Activated CD4-positive, alpha-beta T cell treated with anti-CD3 and anti-CD28 coated beads, Interleukin-2, amount 10 ng/mL, durations not matched to agents 24 days and 14 days (primary cell): ENCODE results near the gene CISH. TPM values are rescaled to one million over a fixed set of nuclear protein-coding genes. Genes with fewer than 3 reads are reported as not detected.

ENCODE experiments used
- DNase-seq: peaks from one replicate; pipeline ENCODE4 v3.0.0; 2022
- H3K27ac Mint-ChIP-seq: one replicate; pipeline ENCODE4 v1.8.0; 2022; ENCODE audit warnings: mild to moderate bottlenecking, mixed read lengths
- H3K27me3 Mint-ChIP-seq: one replicate; pipeline ENCODE4 v1.8.0; 2022; ENCODE audit warnings: mixed read lengths
- H3K36me3 Mint-ChIP-seq: one replicate; pipeline ENCODE4 v1.8.0; 2022; ENCODE audit warnings: low read depth, mild to moderate bottlenecking, mixed read lengths
- H3K4me1 Mint-ChIP-seq: one replicate; pipeline ENCODE4 v1.8.0; 2021; ENCODE audit warnings: mixed read lengths
- H3K4me3 Mint-ChIP-seq: one replicate; pipeline ENCODE4 v1.8.0; 2022; ENCODE audit warnings: mild to moderate bottlenecking, moderate library complexity, mixed read lengths
- H3K9me3 Mint-ChIP-seq: one replicate; pipeline ENCODE4 v1.8.0; 2021; ENCODE audit warnings: mixed read lengths
- intact Hi-C: fragments of 100-400 bp; cut with micrococcal nuclease; formaldehyde crosslinking; loops from one replicate; pipeline ENCODE4 v1.15.1; 2023
- total RNA-seq: library from RNA; stranded (reverse); gene quantifications from 2 replicates; pipeline ENCODE4 v1.2.3, GENCODE V29; 2022

CISH gene
- total RNA-seq, 1 donor from 2014 or later: 359 TPM

DNA sequence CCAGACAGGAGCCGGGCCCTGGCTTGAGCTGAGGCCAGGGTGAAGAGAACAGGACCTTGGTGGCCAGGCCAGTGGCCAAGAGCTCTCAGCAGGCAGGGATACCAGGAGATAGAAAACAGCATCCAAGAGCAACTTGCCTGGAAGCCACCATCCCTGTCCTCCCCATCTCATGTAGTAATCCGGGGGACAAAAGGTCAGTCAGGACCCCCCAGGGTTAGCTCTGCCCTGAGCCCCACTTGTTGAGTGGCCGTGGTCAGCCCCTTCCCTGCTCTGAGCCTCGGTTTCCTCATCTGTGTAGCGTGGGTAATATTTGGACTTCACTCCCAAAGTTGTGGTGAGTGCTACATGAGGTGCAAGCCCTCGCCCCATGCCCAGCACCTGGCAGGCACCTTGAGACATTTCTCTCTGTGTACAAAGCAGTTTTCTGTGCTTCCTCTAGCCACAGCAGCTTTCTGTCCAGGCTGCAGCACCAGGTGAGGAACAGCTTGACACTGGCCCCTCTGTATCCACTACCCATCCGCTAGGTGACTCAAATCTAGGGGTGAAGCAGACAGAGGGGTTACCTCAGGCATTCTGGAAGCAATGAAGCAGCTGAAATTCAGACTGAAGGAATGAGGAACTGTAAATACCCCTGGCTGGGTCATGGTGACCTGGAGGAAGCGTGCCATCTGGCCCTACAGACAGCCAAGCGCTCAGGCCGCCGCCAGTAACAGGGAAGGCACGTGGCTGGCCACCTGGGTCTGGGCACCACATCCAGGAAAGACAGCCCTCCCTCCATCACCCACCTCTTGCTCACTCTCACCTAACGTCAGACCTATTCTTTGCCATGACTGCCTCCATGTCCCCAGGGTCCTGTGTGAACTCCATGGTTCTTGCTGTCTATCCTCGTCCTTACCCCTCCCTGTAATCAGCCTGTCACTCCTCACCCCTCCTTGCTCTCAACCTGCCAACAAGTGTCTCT is 6.7 kb downstream of the CISH start:
- Mint-ChIP-seq H3K4me3 (peak overlapping the region; percentile 93), H3K9me3 (no peaks in the 10 kb centered on the region), H3K4me1 (peaks cover 60% of the 10 kb centered on the region), H3K36me3 (peaks cover 86% of the 10 kb centered on the region), H3K27me3 (no peaks in the 10 kb centered on the region), H3K27ac (peak overlapping the region; percentile 98)
- peak; percentile 68 for DNase-seq
- intact Hi-C loops: loop anchor here (10.0 kb wide), 1 partner anchor 1650 kb away; no protein-coding TSS in a partner anchor

DNA sequence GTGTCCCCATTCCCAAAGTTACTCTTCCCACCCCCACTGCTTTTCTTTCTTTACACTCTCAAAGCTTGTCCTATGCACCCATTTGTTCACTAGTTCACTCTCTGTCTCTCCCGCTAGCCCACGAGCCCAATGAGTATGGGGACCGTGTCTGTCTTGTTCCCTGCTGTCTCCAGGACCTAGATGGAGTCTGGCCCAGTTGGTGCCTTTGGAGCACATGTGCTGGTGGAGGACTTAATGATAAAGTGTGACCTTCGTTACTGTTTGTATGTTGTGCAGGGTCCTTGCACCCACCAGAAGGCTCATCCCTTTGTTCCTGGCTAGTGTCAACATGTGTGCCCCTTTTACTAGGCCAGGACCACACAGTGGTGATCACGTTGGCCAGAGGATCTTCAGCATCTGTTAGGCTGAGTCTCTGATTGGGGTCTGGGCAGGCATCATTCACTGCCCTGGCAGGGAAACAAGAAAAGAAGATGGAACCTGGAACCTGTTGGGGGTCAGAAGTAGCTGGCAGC is 7.4 kb downstream of the CISH start:
- Mint-ChIP-seq H3K27ac (peak overlapping the region; percentile 98), H3K36me3 (peaks cover 84% of the 10 kb centered on the region), H3K9me3 (no peaks in the 10 kb centered on the region), H3K4me3 (peak overlapping the region; percentile 93), H3K4me1 (peaks cover 67% of the 10 kb centered on the region), H3K27me3 (no peaks in the 10 kb centered on the region)
- no peak for DNase-seq
- intact Hi-C loops: loop anchor here (10.0 kb wide), 1 partner anchor 1651 kb away; no protein-coding TSS in a partner anchor

DNA sequence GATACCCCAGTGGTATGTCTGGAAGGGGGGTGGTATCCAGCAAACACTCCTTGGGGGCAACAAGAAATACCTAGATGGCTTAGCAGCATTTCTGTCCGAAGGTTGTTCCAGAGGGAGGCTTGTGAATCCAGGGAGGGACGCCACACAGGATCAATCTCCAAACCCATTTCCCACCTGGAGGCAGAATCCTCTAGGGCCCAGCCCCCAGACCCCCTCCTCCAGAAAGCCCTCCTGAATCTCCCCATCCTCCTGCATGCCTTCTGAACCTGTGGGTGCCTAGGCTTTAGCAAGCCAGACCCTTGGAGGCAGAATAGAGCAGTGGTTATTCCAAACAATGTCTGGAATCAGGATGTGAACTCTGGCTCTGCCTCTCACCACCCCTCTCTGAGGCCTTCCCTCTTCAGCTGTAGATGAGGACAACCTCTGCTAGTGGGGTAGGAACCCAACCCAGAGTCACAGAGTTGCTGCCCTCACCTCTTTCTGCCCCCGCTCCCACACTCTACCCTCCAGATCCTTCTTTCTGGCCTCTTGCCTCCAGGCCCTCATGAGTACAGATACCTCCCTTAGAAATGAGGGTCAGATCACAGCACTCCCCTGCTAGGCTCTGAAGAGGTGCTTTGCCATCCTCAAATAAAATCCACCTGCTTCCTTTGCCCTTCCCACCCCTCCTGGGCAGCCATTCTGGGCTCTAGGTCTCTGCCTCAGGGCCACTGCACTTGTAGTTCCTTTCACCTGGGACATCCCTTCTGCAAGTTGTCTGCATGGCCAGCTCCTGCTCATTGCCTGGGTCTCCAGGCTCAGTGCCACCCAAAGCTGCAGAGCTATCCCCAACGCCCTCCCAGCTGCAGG is 8.1 kb downstream of the CISH start:
- peaks cover 71% of the 10 kb centered on the region for H3K4me1 Mint-ChIP-seq
- H3K9me3 Mint-ChIP-seq: no peaks in the 10 kb centered on the region
- no peaks in the 10 kb centered on the region for H3K27me3 Mint-ChIP-seq
- peak overlapping the region; percentile 93 for H3K4me3 Mint-ChIP-seq
- intact Hi-C loops: loop anchor here (10.0 kb wide), 1 partner anchor 1651 kb away; no protein-coding TSS in a partner anchor
- peaks cover 84% of the 10 kb centered on the region for H3K36me3 Mint-ChIP-seq
- DNase-seq: no peak
- H3K27ac Mint-ChIP-seq: peak overlapping the region; percentile 98

DNA sequence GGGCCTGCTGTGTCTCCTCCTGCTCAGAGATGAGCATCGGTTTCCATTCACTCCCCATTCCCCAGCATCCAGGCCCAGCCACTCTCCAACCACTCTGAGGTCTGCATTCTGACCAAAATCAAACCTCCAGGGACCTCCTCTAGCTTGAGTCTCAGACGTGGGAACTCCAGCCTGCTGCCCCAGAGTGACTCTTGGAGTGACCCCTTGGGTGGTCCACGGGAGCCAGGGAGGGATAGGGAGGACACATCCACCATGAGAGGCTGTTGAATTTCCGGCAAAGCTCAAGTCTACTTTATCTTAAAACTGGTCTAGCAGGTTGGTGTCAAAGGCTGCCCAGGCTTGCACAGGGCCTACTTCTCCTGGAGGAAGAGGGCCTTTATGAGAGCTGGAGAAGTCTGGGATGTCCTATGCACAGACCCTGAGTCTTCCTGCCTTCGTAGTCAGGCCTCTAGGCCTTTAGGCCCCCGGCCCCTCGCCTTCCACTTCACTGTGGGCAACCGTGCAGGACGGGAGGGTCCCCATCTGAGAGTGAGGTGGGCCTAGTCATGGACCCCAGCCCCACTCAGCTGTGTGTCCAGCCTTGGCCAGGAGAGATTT is 8.9 kb downstream of the CISH start:
- Mint-ChIP-seq H3K36me3 (peaks cover 83% of the 10 kb centered on the region), H3K4me3 (peak overlapping the region; percentile 93), H3K27ac (peak overlapping the region; percentile 98), H3K27me3 (no peaks in the 10 kb centered on the region), H3K4me1 (peaks cover 75% of the 10 kb centered on the region), H3K9me3 (no peaks in the 10 kb centered on the region)
- no peak for DNase-seq
- intact Hi-C loops: loop anchor here (10.0 kb wide), 1 partner anchor 1652 kb away; no protein-coding TSS in a partner anchor

DNA sequence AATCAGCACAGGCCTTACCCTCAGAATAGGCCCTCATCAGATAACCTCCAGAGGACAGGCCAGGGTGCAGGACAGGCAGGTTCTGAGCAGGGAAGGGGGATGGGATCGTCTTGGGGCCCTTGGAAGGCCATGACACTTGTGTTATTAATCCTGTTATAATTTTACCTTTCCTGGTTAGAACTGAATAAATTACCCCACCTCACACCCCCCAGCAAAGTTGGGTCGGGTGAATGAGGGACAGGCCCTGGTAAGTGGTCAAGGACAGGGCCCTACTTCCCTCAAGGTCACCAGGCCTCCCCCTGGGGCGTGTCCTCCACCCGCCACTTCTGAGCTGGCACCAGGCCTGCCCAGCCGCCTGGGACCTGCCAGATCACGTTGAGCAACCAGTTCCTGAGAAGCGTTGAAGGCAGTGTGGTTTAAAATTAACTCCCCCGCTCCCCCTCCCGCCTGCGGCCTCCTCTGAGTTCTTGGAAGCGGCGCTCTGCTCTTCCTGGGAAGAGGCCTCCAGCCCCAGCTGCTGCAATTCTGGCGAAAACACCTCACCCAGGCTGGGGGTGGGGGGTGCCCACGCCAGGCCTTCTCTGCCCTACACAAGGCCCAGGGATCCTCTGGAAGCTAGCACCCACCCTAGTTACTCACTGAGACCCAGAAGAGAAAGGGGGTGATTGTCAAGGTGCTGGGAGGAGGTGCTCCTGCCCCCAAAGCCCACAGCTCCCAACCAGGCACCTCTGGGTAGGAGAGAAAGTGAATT is 10.6 kb downstream of the CISH start:
- intact Hi-C loops: loop anchor here (1.0 to 10.0 kb wide), 4 partner anchors 10 to 1654 kb away; partner anchors contain the start of gene CISH
- peak overlapping the region; percentile 93 for H3K4me3 Mint-ChIP-seq

DNA sequence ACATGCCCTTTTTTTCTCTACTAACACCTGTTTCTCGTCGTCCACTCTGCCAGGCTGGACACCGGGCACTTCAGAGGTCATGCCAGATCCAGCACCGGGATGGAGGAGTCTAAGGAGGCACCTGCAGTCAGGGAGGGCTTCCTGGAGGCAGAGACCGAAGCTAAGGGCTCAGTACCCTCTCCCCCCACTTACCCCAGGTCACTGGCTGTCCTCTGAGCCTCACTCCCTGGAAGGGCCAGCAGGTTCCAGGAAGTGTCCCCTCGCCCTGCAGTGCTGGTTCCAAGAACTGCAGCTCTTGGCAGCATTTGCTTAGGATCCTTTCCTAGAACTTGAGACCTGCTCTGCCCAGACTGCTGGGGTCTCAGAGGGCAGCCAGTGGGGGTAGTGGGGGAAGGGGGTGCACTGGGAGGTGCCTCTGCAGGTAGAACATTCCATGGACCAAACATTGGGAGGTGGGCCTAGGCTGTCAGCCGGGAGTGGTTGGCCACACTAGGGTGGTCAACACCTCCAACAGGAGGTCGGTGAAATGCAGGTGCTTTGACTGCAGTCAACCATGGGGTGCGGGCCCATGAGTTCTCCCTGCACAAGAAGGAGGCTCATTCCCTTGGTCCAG is 11.3 kb downstream of the CISH start:
- H3K4me3 Mint-ChIP-seq: peak overlapping the region; percentile 93
- H3K36me3 Mint-ChIP-seq: peaks cover 62% of the 10 kb centered on the region
- no peaks in the 10 kb centered on the region for H3K27me3 Mint-ChIP-seq
- intact Hi-C loops: loop anchor here (10.0 kb wide), 1 partner anchor 1655 kb away; no protein-coding TSS in a partner anchor
- peak; percentile 74 for DNase-seq
- peaks cover 73% of the 10 kb centered on the region for H3K4me1 Mint-ChIP-seq
- H3K27ac Mint-ChIP-seq: peak overlapping the region; percentile 98
- no peaks in the 10 kb centered on the region for H3K9me3 Mint-ChIP-seq

More for the DNA sequence above, 10.6 kb downstream of the CISH start:
- Mint-ChIP-seq H3K36me3 (peaks cover 68% of the 10 kb centered on the region), H3K27me3 (no peaks in the 10 kb centered on the region), H3K27ac (peak overlapping the region; percentile 98), H3K4me1 (peaks cover 74% of the 10 kb centered on the region), H3K9me3 (no peaks in the 10 kb centered on the region)
- peak; percentile 95 for DNase-seq

DNA sequence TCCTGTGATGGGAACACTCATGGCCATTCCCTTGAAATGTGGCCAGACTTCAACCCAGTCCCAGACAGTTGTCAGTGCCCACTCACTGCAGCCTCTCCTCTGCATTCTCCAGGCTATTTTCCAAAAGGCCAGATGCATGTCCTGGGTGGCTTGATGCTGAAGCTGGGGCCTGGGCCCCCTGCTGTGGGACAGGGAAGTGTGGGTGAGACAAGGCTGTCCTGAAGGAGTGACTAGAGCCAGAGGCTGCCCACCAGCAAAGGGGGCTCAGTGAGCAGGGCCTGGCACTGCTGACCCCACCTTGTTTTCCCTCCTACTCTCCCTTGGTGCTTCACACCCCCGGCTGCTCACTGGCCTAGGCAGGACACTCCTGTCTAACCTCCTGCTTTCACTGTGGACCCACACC is 11.9 kb downstream of the CISH start:
- intact Hi-C loops: loop anchor here (10.0 kb wide), 1 partner anchor 1655 kb away; no protein-coding TSS in a partner anchor
- Mint-ChIP-seq H3K9me3 (no peaks in the 10 kb centered on the region), H3K27ac (peak overlapping the region; percentile 98), H3K4me3 (peak overlapping the region; percentile 93), H3K27me3 (no peaks in the 10 kb centered on the region), H3K36me3 (peaks cover 60% of the 10 kb centered on the region), H3K4me1 (peaks cover 73% of the 10 kb centered on the region)
- no peak for DNase-seq

DNA sequence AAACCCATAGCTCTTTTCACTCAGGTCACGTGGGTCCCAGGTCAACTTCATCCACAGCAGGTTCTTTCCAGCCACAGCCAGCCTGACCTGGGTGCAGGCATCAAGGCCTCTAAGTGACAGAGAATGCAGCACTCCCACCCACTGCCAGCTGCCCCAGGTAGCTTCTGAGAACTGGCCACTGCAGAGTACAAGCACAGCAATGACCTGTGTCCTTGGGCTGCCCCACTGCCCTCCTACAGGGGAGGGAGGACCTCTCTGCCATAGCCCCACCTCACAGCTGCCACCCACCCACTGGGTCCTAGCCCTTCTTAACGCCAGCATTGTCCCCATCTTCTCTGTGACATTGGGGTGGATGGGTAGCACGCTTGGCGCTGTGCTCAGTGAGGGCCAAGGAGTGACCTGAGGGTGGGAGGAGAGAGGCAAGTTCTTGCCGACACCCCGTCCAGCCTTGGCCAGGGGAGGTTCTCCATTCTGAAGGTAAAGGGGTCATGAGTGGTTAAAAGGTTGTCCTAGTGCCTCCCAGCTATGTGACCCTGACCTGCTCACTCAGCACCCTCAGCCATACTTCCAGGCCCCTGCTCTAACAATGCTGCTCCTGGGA is 12.4 kb downstream of the CISH start:
- Mint-ChIP-seq H3K4me1 (peaks cover 75% of the 10 kb centered on the region), H3K27ac (peak overlapping the region; percentile 98), H3K4me3 (peak overlapping the region; percentile 93), H3K36me3 (peaks cover 58% of the 10 kb centered on the region), H3K27me3 (no peaks in the 10 kb centered on the region), H3K9me3 (no peaks in the 10 kb centered on the region)
- no peak for DNase-seq
- intact Hi-C loops: no loop called here

DNA sequence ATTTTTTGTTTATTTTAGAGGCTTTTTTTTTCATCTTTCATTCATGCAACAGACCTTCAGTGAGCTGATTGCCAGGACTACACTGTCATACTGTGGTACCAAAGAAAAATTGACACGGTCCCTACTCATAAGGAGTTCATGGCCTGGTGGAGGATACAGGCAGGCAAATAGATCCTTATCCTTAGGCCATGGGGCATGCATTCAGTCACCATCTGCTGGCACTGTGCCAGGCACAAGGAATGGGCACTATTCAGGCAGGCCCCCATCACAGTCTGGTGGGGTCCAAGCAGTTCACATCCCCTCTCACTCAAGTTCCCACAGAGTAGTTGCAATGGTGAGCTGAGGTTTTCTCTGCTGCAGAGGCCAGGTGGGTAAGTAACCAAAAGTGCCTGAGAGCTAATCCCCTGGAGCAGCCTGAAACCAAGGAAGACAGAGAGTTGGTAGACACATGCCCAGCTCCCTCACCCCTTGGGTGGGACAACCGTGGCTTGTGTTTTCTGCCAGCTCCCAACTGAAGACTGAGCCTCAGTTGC is 17.3 kb downstream of the CISH start:
- peak overlapping the region; percentile 57 for H3K4me3 Mint-ChIP-seq
- intact Hi-C loops: no loop called here
- H3K36me3 Mint-ChIP-seq: peaks cover 33% of the 10 kb centered on the region
- no peaks in the 10 kb centered on the region for H3K9me3 Mint-ChIP-seq
- peak overlapping the region; percentile 95 for H3K27ac Mint-ChIP-seq
- H3K27me3 Mint-ChIP-seq: no peaks in the 10 kb centered on the region
- no peak for DNase-seq
- H3K4me1 Mint-ChIP-seq: peaks cover 68% of the 10 kb centered on the region

DNA sequence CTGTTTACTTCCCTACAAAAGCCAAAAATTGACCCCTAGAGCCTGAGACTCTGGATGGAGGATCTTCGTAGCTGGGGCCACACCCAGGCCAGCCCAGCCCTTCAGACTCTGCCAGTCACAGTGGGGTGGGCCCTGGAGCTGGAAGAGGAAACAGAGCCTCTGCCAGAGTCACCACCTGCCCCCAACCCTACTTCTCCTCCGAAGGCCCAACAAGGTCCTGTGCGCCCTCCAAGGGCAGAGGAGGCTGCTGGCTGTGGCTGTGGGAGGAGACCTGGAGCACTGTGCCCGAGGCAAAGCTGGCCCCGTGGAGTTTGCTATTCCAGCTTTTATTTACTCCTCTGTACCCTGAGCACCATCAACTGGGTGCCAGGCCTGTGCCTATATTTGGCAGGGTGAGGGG is 19.0 kb downstream of the CISH start:
- Mint-ChIP-seq H3K9me3 (no peaks in the 10 kb centered on the region), H3K36me3 (peaks cover 31% of the 10 kb centered on the region), H3K27ac (peak overlapping the region; percentile 95), H3K4me1 (peaks cover 73% of the 10 kb centered on the region), H3K27me3 (no peaks in the 10 kb centered on the region), H3K4me3 (peak overlapping the region; percentile 57)
- DNase-seq: peak; percentile 66
- intact Hi-C loops: no loop called here

DNA sequence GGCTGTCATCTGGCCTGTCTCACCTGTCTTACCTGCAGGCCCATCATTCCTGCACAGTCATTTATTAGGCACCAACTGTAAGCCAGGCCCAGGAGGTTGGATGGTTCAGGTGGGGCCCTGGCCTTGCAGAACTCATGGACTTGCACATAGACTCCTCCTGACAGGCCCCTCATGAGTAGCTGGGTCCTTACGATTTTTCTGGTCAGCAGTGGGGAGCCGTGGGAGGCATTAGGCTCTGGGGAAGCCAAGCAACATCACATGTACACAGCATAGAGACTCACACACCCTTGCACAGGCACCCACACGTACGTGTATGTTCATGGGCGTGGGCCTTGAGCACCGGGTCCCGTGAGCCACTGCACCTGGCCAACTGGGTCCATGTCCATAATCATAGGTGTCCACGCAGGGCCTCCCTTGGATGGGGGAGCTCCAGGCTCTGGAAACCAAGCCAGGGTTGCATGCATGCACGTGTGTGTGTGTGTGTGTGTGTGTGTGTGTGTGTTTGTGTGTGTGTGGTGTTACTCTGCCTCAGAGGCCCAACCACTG is 20.3 kb downstream of the CISH start:
- Mint-ChIP-seq H3K4me3 (peak overlapping the region; percentile 57), H3K27ac (peak overlapping the region; percentile 95), H3K27me3 (no peaks in the 10 kb centered on the region), H3K4me1 (peaks cover 81% of the 10 kb centered on the region), H3K9me3 (no peaks in the 10 kb centered on the region), H3K36me3 (peaks cover 34% of the 10 kb centered on the region)
- intact Hi-C loops: no loop called here
- DNase-seq: peak; percentile 78
